DOHH2 (cell line): ENCODE measurements around the gene PLK1.

ENCODE experiments used
- CTCF ChIP-seq: fragments of 200-600 bp; sonication (generic); IDR thresholded peaks from one replicate; pipeline ENCODE4 v1.5.1; 2014; ENCODE audit warnings: antibody characterized with exemption, mild to moderate bottlenecking, low read depth, low read length; ENCODE audit not compliant: poor library complexity, severe bottlenecking
- EZH2phosphoT487 ChIP-seq: fragments of 200-600 bp; sonication (generic); IDR thresholded peaks from 2 replicates; pipeline ENCODE4 v1.6.1; 2017; ENCODE audit warnings: borderline replicate concordance, mild to moderate bottlenecking, antibody characterized with exemption, low read length, moderate library complexity, mixed read lengths

- TF ChIP-seq CTCF (no peak), EZH2phosphoT487 (no peak)
Measured at GRCh38 chr16:23682181-23682580, 3.5 kb downstream of the PLK1 start.
